Endothelial cell of umbilical vein (primary cell): ENCODE results near the gene ULK2. TPM values are rescaled to one million over a fixed set of nuclear protein-coding genes. Genes with fewer than 3 reads are reported as not detected.

Experiments used
- BruUV-seq: library from RNA; stranded (reverse); fragments of 400-500 nt; replicated peaks from 2 replicates; lab custom pipeline; 2021; lab: Mats Ljungman, UMichigan
- CTCF ChIA-PET: fragments of 300-600, 350-600 bp; sonication (Branson Sonifier 250); formaldehyde crosslinking; loops from one replicate; lab custom pipeline; 2021; ENCODE audit warnings: antibody characterized with exemption, inconsistent platforms; lab: Charles Lee
- POLR2A ChIA-PET: fragments of 300-600, 350-600 bp; sonication (Branson Sonifier 250); formaldehyde crosslinking; loops from one replicate; lab custom pipeline; 2021; ENCODE audit warnings: antibody characterized with exemption, inconsistent platforms; lab: Charles Lee
- DNase-seq: peaks from one replicate; pipeline ENCODE4 v3.0.0-alpha.2; 2011; ENCODE audit warnings: low read depth, low spot score
- FAIRE-seq: peaks from 2 replicates; lab custom pipeline; 2011; peaks lifted over from hg19 to GRCh38; lab: Jason Lieb, UNC
- H2AFZ ChIP-seq: 2 replicates; pipeline ENCODE4 v1.6.0; 2012; ENCODE audit warnings: low read depth, low read length, control low read depth, inconsistent platforms
- H3K27ac ChIP-seq: 2 replicates; pipeline ENCODE4 v1.5.1; 2011; ENCODE audit warnings: low read depth, mild to moderate bottlenecking, control low read depth, low read length, moderate library complexity; ENCODE audit not compliant: insufficient read depth
- H3K27me3 ChIP-seq, 2 experiments: 2 replicates each; pipeline versions ENCODE4 v1.6.0 to v1.6.1; 2011; ENCODE audit warnings: low read length in 2 of 2, mixed read lengths in 1 of 2; ENCODE audit not compliant: control insufficient read depth in 2 of 2, insufficient read depth in 2 of 2
- H3K36me3 ChIP-seq, 2 experiments: 2 replicates in 1 of 2; 3 replicates in 1 of 2; pipeline ENCODE4 v1.5.1; 2011; ENCODE audit warnings: low read length in 2 of 2, mild to moderate bottlenecking in 1 of 2, moderate library complexity in 1 of 2; ENCODE audit not compliant: control insufficient read depth in 2 of 2, insufficient read depth in 2 of 2; ENCODE audit errors: extremely low read depth in 1 of 2
- H3K4me1 ChIP-seq: 3 replicates; pipeline ENCODE4 v1.5.1; 2011; ENCODE audit warnings: mild to moderate bottlenecking, low read length; ENCODE audit not compliant: control insufficient read depth, insufficient read depth; ENCODE audit errors: extremely low read depth
- H3K4me2 ChIP-seq: 2 replicates; pipeline ENCODE4 v1.6.1; 2011; ENCODE audit warnings: low read length, control low read depth, mixed read lengths; ENCODE audit not compliant: insufficient read depth
- H3K4me3 ChIP-seq, 3 experiments: fragments of 200-600 bp in 1 of 3; sonication (generic), shearing (Covaris generic) in 1 of 3; replicated peaks in 1 of 3; 2 replicates each; pipeline ENCODE4 v1.5.1; 2011 to 2016; ENCODE audit warnings: control low read depth in 3 of 3, low read length in 3 of 3, mild to moderate bottlenecking in 2 of 3, inconsistent platforms in 1 of 3, low read depth in 1 of 3, moderate library complexity in 1 of 3; ENCODE audit not compliant: insufficient read depth in 1 of 3
- H3K79me2 ChIP-seq: 2 replicates; pipeline ENCODE4 v1.6.0; 2012; ENCODE audit warnings: low read length, inconsistent platforms; ENCODE audit not compliant: control insufficient read depth, insufficient read depth
- H3K9ac ChIP-seq: replicated peaks from 2 replicates; pipeline ENCODE3; 2011; ENCODE audit warnings: low read length, control low read depth; ENCODE audit not compliant: insufficient read depth; ENCODE audit errors: extremely low read depth
- H3K9me1 ChIP-seq: replicated peaks from 3 replicates; pipeline ENCODE4 v1.6.0; 2011; ENCODE audit warnings: mild to moderate bottlenecking, low read length; ENCODE audit not compliant: control insufficient read depth, insufficient read depth; ENCODE audit errors: extremely low read depth
- H3K9me3 ChIP-seq: replicated peaks from 2 replicates; pipeline ENCODE4 v1.5.1; 2012; ENCODE audit warnings: low read length, inconsistent platforms; ENCODE audit not compliant: control insufficient read depth, insufficient read depth
- H4K20me1 ChIP-seq: replicated peaks from 2 replicates; pipeline ENCODE3; 2011; ENCODE audit warnings: mild to moderate bottlenecking, low read length; ENCODE audit not compliant: control insufficient read depth, insufficient read depth; ENCODE audit errors: extremely low read depth
- CTCF ChIP-seq, 2 donors: IDR thresholded peaks; 1 replicate in 1 of 2; 2 replicates in 1 of 2; pipeline ENCODE4 v1.5.1; 2011; ENCODE audit warnings: low read length in 2 of 2, mild to moderate bottlenecking in 2 of 2, moderate library complexity in 2 of 2, control low read depth in 1 of 2, inconsistent platforms in 1 of 2, low read depth in 1 of 2; ENCODE audit not compliant: insufficient read depth in 1 of 2; ENCODE audit errors: extremely low read depth in 1 of 2
- EZH2 ChIP-seq: IDR thresholded peaks from 2 replicates; pipeline ENCODE4 v1.6.1; 2012; ENCODE audit warnings: borderline replicate concordance, low read depth, mild to moderate bottlenecking, moderate library complexity, low read length, inconsistent platforms; ENCODE audit not compliant: severe bottlenecking
- FOS ChIP-seq: IDR thresholded peaks from 2 replicates; pipeline ENCODE4 v1.6.1; 2011; ENCODE audit warnings: mild to moderate bottlenecking, low read length, moderate library complexity, borderline replicate concordance; ENCODE audit not compliant: insufficient read depth
- GATA2 ChIP-seq: IDR thresholded peaks from 2 replicates; pipeline ENCODE4 v1.7.0; 2011; ENCODE audit warnings: low read depth, mild to moderate bottlenecking, moderate library complexity, mixed read lengths, low read length; ENCODE audit not compliant: insufficient read length, insufficient read depth
- JUN ChIP-seq: IDR thresholded peaks from 2 replicates; pipeline ENCODE4 v1.6.1; 2011; ENCODE audit warnings: borderline replicate concordance, low read depth; ENCODE audit not compliant: insufficient read length, insufficient read depth
- MAX ChIP-seq: IDR thresholded peaks from 2 replicates; pipeline ENCODE4 v1.6.1; 2011; ENCODE audit not compliant: insufficient read depth, insufficient read length
- MYC ChIP-seq: IDR thresholded peaks from one replicate; pipeline ENCODE4 v1.6.1; 2011; ENCODE audit warnings: mild to moderate bottlenecking, low read depth, low read length
- POLR2A ChIP-seq: IDR thresholded peaks from 2 replicates; pipeline ENCODE4 v1.6.1; 2012; ENCODE audit warnings: low read depth, mild to moderate bottlenecking, control low read depth, low read length
- POLR2AphosphoS5 ChIP-seq: IDR thresholded peaks from 2 replicates; pipeline ENCODE4 v1.6.1; 2012; ENCODE audit warnings: low read depth, mild to moderate bottlenecking, control low read depth, low read length, moderate library complexity; ENCODE audit not compliant: insufficient read depth
- dilution Hi-C: fragments of 300-500 bp; cut with MboI; formaldehyde crosslinking; loops from one replicate; pipeline ENCODE4 v1.15.0; 2019; ENCODE audit warnings: low sequenced_read_pairs; ENCODE audit not compliant: extremely low pct_ligation_motif_present
- intact Hi-C: fragments of 100-400 bp; cut with micrococcal nuclease; formaldehyde crosslinking; loops from one replicate; pipeline ENCODE4 v1.10.0; 2022
- polyA plus RNA-seq, 4 experiments: library from polyadenylated mRNA; depleted of rRNA in 3 of 4; stranded (reverse) in 3 of 4; unstranded in 1 of 4; fragments of >200 nt; gene quantifications; 2 replicates each; pipeline versions ENCODE4 v1.2.1 to v1.2.3, GENCODE V29; 2011 to 2012; ENCODE audit warnings: missing spikeins in 1 of 4
- total RNA-seq: library from RNA; stranded (reverse); gene quantifications from 2 replicates; pipeline ENCODE4 v1.2.3, GENCODE V29; 2021

ULK2 gene
- total and polyA plus RNA-seq, 2 donors (not counting 3 experiments of a cell fraction or from before 2014, with no cell fraction given): 19.3 to 26.7 TPM

GRCh38 chr17:19757536-19758180, 110.1 kb downstream of the ULK2 start:
- dilution Hi-C loops: no loop called here
- no TSS peak for BruUV-seq
- H3K79me2 ChIP-seq: no peaks in the 10 kb centered on the region
- H4K20me1 ChIP-seq: no peaks in the 10 kb centered on the region
- DNase-seq (no peak), FAIRE-seq (no peak)
- peaks cover 12% of the 10 kb centered on the region for H3K4me1 ChIP-seq
- H3K4me2 ChIP-seq: no peak overlapping the region
- H3K36me3 ChIP-seq: no peaks in the 10 kb centered on the region
- CTCF ChIA-PET: interaction anchor here (1.1 to 4.9 kb wide), 3 partner anchors 9 to 395 kb away, joined by 3 to 30 read pairs (median 6); partner anchors contain the start of gene B9D1
- no peak overlapping the region for H3K9ac ChIP-seq
- no peaks in the 10 kb centered on the region for H3K27me3 ChIP-seq
- H3K9me3 ChIP-seq: no peaks in the 10 kb centered on the region
- intact Hi-C loops: no loop called here
- no peaks in the 10 kb centered on the region for H3K9me1 ChIP-seq
- H3K27ac ChIP-seq: no peak overlapping the region
- H3K4me3 ChIP-seq: no peak overlapping the region
- no peak for TF ChIP-seq MAX
- no peak for TF ChIP-seq CTCF (IDR thresholded peaks at IDR 0.05; ENCODE audit: extremely low read depth in 1 of 2, insufficient read depth in 1 of 2, low read depth in 1 of 2, low read length in 2 of 2)
- TF ChIP-seq FOS: no peak
- TF ChIP-seq MYC: no peak
- TF ChIP-seq GATA2: no peak
- TF ChIP-seq POLR2A: no peak
- TF ChIP-seq JUN: no peak
- no peak for TF ChIP-seq EZH2
- TF ChIP-seq POLR2AphosphoS5: no peak
- POLR2A ChIA-PET: no interaction called here
- H2AFZ ChIP-seq: no peak overlapping the region
